Activated naive CD4-positive, alpha-beta T cell (primary cell): Measurements from ENCODE around the gene GNRH2.
"Not testable (repeated sequence)": the region's sequence is repeated elsewhere in the genome, so short reads cannot be mapped to it uniquely, and the experiment has no call there.

Experiments used
- DNase-seq, 4 experiments: peaks; one replicate each; lab custom pipeline; 2025; lab: John Stamatoyannopoulos, UW

Gene GNRH2

DNA sequence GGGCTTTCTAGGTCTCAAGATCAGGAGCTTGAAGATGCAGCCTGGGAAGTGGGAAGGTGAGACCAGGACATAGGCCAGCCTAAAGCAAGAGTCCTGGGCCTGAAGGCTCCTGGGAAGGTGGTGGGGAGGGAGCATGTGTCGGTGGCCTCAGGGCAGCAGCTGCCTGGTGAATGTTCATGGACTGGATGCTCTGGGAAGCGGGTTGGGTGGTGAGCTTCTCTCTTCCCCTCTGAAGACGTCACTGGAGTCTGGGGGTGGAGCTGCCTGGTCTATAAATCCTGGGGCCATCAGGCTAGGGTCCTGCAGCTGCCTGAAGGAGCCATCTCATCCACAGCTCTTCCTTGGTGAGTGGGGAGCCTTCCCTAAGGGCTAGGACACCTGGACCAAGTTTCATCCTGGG, at the start of gene GNRH2:
GNRH2 (plus strand) TSS at position 301 of the 400 bp plus-strand sequence. CDS start 793 bp downstream, outside the sequence.
- no peak for DNase-seq

DNA sequence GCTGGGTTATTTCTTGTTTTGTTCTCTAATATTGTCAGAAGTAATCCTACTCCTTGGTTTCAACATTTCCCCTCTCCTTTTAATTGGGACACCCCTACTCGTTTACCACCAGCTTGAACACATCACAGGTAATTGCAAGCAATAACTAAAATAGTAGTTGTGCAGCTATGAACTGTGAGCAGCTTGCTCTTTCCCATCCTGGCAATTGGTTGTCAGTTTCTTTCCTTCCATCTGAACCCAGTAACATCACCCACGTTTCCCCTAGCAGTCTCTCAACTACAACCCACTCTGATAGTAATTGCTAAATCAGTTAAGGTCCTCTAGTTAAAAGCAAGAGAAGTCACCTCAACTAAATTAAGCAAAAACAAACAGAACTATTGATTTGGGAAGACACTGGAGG, 47.6 kb upstream of the GNRH2 start:
- no peak for DNase-seq

DNA sequence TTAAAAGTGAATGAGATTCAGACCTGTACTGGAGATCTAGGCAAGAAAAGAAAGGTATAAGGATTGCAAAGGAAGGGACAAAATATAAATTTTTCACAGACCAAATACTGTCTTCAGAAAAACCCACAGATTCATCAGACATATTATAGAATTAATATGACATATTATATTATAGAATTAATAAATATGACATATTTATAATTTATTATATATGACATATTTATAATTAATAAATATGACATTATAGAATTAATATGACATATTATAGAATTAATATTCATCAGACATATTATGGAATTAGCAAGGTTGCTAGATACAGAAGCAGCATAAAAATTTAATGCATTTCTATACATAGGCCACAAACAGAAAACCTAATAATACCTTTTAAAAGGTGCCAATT, 44.7 kb upstream of the GNRH2 start:
- no peak for DNase-seq

DNA sequence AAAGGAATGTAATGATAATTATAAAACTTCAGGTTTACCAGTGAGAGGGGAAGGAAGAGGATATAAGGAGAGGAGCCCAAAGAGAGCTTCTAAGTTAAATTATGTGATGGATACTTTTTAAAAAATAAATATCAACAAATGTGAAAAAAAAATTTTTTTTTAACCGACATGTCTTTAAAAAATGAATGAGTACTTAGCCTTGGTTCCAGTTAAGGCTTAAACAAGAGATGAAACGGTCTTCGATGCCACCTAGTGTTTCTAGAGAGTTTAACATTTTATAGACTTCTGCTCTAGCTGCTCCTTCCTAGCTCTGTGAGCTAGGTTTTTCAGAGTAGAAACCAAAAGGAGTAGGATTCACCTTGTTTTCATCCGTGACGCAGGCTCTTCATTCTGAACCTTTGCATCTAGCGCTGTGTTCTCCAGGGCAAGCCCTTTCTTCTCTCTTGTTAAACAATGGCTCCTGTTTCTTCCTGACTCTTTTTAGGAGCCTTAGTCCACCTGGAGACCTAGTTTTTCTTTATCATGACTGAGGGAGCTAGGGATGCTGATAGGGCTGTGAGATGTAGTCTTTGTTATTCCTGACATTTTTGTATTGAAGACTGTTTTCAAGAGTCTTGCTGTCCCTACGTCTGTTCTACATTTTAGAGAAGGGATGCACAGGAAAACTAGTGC, 42.4 kb upstream of the GNRH2 start:
- no peak for DNase-seq

DNA sequence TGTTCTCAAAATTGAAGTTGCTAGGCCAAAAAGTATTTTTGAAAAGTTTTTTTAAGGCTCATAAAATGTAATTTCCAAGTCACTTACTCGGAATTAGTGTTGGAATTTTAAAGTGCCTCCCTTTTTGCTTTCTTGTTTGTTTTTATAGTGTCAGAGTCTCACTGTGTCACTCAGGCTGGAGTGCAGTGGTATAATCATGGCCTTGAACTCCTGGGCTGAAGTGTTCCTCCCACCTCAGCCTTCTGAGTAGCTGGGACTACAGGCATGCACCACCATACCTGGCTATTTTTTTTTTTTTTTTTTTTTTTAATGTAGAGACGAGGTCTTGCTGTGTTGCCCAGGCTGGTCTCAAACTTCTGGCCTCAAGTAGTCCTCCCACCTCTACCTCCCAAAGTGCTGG, 40.0 kb upstream of the GNRH2 start:
- DNase-seq, result no peak

GRCh38 chr20:3010985-3011723, 32.3 kb upstream of the GNRH2 start:
- no peak for DNase-seq

GRCh38 chr20:3011752-3012151, 31.7 kb upstream of the GNRH2 start:
- no peak for DNase-seq

GRCh38 chr20:3013771-3014170, 29.7 kb upstream of the GNRH2 start:
- DNase-seq, result no peak

- no peak for DNase-seq
These were observed 29.2 kb upstream of the GNRH2 start for GRCh38 chr20:3014179-3014578.

DNA sequence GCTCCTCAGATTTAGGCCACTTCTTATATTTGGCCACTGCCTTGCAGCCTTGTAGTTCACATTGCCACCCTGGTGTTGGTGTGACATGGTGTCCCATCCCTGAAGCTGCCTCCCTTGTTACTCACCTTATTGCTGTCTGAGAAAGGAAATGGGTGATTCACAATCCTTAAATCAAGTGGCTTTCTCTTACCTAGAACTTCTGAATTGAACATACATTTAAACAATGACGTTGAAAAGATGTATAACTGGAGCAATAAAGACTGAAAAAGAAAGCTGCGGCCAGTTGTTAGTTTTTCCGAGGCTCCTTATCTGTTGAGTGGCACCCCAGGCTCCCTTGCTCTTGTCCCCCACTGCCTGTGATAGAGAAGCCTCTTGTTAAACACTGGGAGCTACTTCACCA, 28.8 kb upstream of the GNRH2 start:
- DNase-seq, result no peak

- DNase-seq, result not testable (repeated sequence)
These were observed 28.1 kb upstream of the GNRH2 start for GRCh38 chr20:3015302-3015701.

GRCh38 chr20:3021327-3021726, 22.1 kb upstream of the GNRH2 start:
- DNase-seq, result no peak

DNA sequence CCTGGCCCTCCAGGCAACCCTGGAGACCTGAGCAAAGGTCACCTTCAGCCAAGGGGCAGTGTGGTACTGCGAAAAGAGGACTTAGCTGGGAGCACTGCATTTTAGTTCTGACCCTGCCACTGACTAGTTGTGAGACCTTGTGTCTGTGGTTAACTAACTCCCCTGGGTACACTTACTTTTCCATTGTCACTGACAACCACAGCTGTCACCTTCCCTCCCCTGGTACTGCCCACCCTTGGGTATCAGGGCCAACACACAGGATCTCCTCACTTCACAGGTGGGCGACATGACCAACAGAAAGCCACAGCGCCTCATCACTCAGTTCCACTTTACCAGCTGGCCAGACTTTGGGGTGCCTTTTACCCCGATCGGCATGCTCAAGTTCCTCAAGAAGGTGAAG, 21.6 kb upstream of the GNRH2 start:
- no peak for DNase-seq

DNA sequence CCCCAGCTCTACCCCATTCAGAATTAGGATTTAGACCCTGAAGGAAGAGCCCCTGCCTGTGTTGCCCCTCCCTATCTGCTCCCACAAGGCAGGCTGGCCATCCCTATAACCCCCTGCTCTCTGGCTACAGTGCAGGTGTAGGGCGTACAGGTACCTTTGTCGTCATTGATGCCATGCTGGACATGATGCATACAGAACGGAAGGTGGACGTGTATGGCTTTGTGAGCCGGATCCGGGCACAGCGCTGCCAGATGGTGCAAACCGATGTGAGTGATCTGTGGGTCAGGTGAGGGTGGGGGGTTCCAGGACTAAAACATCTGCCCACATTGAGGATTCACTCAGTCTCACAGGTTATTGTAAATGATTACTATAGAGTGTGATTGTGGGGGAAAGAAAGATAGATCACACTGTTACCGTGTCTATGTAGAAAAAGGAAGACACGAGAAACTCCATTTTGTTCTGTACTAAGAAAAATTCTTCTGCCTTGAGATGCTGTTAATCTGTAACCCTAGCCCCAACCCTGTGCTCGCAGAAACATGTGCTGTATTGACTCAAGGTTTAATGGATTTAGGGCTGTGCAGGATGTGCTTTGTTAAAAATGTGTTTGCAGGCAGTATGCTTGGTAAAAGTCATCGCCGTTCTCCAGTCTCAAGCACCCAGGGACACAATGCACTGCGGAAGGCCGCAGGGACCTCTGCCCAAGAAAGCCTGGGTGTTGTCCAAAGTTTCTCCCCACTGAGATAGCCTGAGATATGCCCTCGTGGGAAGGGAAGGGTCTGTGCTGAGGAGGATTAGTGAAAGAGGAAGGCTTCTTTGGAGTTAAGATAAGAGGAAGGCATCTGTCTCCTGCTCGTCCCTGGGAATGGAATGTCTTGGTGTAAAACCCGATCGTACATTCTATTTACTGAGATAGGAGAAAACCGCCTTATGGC, 20.6 kb upstream of the GNRH2 start:
- DNase-seq, result not testable (repeated sequence)

DNA sequence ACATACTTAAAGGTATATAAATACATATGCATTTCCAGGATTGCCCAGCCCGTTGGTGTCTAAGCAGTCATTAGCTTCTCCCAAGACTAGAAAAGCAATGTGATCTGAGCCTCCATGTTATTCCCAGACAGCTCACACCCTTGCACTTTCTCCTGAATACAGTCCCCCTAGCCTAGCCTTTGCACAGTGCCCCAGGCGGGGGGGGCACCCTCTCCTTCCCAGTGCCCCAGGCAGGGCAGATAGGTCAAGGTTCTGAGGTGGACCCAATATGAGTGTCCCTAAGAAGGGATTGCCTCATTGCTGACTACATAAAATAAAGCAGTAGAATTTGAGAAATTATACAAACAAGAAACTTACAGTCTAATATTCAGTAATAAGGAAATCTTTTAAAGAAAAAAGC, 15.4 kb upstream of the GNRH2 start:
- no peak for DNase-seq

GRCh38 chr20:3031524-3032147, 11.8 kb upstream of the GNRH2 start:
- no peak for DNase-seq

DNA sequence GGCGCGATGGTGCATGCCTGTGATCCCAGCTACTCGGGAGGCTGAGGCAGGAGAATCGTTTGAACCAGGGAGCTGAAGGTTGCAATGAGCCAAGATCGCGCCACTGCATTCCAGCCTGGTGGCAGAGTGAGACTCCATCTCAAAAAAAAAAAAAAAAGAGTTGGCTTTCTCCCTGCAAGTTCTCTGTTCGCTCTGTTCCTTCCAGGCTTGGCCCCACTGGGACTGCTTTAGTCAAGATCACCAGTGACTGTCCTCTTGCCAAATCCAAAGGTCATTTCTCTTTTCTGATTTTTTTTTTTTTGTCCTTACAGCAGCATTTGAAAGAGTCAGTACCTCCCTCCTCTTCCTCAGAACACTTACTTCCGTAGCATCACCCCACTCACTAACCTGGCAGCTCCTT, 10.8 kb upstream of the GNRH2 start:
- DNase-seq, result no peak

GRCh38 chr20:3037654-3038053, 5.8 kb upstream of the GNRH2 start:
- DNase-seq, result no peak

DNA sequence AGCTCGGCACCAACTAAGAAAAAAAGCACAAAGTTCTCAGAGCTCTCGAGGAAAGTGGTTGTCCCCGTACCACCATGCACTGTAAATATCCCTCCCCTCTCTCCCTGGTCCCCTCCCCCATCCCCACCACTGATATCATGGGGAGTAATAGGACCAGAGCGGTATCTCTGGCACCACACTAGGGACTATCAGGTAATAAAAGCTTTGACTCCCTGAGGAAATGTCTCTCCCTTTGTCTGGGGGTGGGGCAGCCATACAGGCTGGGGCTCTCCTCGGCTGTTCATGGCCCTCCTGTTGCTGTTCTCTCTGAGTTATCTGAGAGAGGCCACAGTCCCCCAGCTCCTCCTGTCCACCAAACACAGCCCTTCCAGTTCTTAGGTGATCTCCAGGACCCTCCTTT, 5.0 kb upstream of the GNRH2 start:
- no peak for DNase-seq

DNA sequence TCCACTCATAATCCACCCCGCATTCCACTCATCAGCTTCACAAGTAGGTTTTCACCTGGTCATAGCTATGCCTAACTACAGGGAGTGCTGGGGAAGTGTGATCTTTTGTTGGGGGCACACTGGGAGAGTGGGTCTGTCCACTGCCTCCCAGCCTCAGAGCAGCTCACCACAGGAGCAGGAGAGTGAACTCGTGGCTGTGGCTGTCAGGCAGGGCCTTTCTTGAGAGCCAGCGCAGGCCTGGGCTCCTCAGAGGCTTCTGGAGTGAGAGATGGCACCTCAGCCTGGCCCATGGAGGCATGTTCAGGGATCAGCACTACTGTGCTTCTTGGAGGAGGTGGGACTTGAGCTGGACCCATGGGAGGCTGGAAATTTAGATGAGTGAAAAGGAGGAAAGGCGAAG, 4.0 kb upstream of the GNRH2 start:
- DNase-seq, result no peak

- no peak for DNase-seq
These were observed 3.3 kb upstream of the GNRH2 start for GRCh38 chr20:3040086-3040485.

- DNase-seq, result no peak
These were observed 1.5 kb upstream of the GNRH2 start for GRCh38 chr20:3041854-3042409.
